HL-60 (cell line): ENCODE measurements around the gene ALDH1A1.

Source experiments
- CTCF ChIP-seq: IDR thresholded peaks from one replicate; pipeline ENCODE4 v1.5.1; 2011; ENCODE audit warnings: low read length, control low read depth, inconsistent platforms; ENCODE audit not compliant: insufficient read depth
- GABPA ChIP-seq: IDR thresholded peaks from 2 replicates; pipeline ENCODE4 v1.6.1; 2012; ENCODE audit warnings: low read depth
- POLR2AphosphoS5 ChIP-seq: IDR thresholded peaks from 2 replicates; pipeline ENCODE4 v1.6.1; 2012; ENCODE audit warnings: low read depth
- SPI1 ChIP-seq: IDR thresholded peaks from 2 replicates; pipeline ENCODE4 v1.6.1; 2012; ENCODE audit warnings: low read depth, mild to moderate bottlenecking, borderline replicate concordance
- TF ChIP-seq, protein P1 (sequence below): IDR thresholded peaks from 2 replicates; pipeline ENCODE4 v1.6.1; 2012; ENCODE audit warnings: low read depth; ENCODE audit not compliant: insufficient replicate concordance

- TF ChIP-seq CTCF: no peak
- no peak for TF ChIP-seq POLR2AphosphoS5
- TF ChIP-seq, protein P1, sequence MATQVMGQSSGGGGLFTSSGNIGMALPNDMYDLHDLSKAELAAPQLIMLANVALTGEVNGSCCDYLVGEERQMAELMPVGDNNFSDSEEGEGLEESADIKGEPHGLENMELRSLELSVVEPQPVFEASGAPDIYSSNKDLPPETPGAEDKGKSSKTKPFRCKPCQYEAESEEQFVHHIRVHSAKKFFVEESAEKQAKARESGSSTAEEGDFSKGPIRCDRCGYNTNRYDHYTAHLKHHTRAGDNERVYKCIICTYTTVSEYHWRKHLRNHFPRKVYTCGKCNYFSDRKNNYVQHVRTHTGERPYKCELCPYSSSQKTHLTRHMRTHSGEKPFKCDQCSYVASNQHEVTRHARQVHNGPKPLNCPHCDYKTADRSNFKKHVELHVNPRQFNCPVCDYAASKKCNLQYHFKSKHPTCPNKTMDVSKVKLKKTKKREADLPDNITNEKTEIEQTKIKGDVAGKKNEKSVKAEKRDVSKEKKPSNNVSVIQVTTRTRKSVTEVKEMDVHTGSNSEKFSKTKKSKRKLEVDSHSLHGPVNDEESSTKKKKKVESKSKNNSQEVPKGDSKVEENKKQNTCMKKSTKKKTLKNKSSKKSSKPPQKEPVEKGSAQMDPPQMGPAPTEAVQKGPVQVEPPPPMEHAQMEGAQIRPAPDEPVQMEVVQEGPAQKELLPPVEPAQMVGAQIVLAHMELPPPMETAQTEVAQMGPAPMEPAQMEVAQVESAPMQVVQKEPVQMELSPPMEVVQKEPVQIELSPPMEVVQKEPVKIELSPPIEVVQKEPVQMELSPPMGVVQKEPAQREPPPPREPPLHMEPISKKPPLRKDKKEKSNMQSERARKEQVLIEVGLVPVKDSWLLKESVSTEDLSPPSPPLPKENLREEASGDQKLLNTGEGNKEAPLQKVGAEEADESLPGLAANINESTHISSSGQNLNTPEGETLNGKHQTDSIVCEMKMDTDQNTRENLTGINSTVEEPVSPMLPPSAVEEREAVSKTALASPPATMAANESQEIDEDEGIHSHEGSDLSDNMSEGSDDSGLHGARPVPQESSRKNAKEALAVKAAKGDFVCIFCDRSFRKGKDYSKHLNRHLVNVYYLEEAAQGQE: no peak
- TF ChIP-seq GABPA: no peak
- no peak for TF ChIP-seq SPI1
Observed at GRCh38 chr9:72915659-72916058, 37.2 kb downstream of the ALDH1A1 start.
